RWPE1 (cell line): ENCODE data around the gene CLASP2.

Experiments used
- CTCF ChIA-PET: fragments of 350-600 bp; sonication (Branson Sonifier 250); formaldehyde crosslinking; extraction: SDS; loops from one replicate; lab custom pipeline; 2021; lab: Yijun Ruan, JAX
- POLR2A ChIA-PET: fragments of 400-600 bp; formaldehyde crosslinking; extraction: SDS; loops from one replicate; lab custom pipeline; 2020; ENCODE audit warnings: antibody characterized with exemption; ENCODE audit not compliant: low non-redundant PET; lab: Yijun Ruan, JAX
- DNase-seq: peaks from one replicate; pipeline ENCODE4 v3.0.0; 2012; ENCODE audit warnings: low spot score
- H3K27ac ChIP-seq: fragments of 450-650 bp; 2 replicates; pipeline ENCODE4 v1.5.1; 2017
- TF ChIP-seq, protein P1 (sequence below): fragments of 450-650 bp; conservative IDR thresholded peaks from 2 replicates; pipeline ENCODE4 v1.5.1; 2017; ENCODE audit warnings: low read depth, mild to moderate bottlenecking

The CLASP2 gene

DNA sequence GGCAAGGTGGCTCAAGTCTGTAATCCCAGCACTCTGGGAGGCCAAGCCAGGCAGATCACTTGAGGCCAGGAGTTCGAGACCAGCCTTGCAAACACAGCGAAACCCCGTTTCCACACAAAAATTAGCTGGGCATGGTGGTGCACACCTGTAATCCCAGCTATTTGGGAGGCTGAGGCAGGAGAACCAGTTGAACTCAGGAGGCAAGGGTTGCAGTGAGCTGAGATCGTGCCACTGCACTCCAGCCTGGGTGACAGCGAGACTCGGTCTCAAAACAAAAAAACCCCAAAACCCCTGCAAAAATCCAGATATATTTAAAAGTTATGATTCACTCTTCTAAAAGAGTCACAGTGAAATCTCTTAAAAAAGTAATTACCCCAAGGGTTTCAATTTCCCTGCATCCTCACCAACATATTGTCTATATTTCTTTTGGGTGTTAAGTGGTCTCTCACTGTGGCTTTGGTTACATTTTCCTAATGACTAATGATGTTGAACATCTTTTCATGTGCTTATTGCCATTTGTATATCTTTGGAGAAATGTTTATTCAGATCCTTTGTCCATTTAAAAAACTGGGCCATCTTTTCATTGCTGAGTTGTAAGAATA is 204.7 kb downstream of the CLASP2 start:
- no peak overlapping the region for H3K27ac ChIP-seq
- TF ChIP-seq, protein P1, sequence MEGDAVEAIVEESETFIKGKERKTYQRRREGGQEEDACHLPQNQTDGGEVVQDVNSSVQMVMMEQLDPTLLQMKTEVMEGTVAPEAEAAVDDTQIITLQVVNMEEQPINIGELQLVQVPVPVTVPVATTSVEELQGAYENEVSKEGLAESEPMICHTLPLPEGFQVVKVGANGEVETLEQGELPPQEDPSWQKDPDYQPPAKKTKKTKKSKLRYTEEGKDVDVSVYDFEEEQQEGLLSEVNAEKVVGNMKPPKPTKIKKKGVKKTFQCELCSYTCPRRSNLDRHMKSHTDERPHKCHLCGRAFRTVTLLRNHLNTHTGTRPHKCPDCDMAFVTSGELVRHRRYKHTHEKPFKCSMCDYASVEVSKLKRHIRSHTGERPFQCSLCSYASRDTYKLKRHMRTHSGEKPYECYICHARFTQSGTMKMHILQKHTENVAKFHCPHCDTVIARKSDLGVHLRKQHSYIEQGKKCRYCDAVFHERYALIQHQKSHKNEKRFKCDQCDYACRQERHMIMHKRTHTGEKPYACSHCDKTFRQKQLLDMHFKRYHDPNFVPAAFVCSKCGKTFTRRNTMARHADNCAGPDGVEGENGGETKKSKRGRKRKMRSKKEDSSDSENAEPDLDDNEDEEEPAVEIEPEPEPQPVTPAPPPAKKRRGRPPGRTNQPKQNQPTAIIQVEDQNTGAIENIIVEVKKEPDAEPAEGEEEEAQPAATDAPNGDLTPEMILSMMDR = no peak
- CTCF ChIA-PET = no interaction called here
- POLR2A ChIA-PET = no interaction called here
- no peak for DNase-seq

DNA sequence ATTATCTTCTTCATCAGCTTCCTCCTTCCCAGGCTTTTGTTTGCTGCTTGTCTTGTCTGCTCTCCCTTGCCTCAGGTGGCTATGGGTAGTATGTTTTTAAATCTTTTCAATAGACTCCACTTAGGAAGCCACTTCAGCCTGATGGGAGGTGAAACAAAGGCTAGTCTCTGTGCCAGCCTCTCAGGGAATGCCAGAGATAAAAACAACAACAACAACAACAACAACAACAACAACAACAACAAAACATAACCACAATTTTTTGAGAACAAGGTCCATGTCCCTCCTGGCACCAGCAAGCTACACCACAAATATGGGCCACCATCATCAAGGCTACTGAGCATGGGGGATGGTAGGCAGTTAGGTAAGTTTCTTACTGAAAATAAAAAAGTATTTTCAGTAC is 213.0 kb downstream of the CLASP2 start:
- POLR2A ChIA-PET = no interaction called here
- no peak for DNase-seq
- TF ChIP-seq, protein P1 = no peak
- H3K27ac ChIP-seq = no peak overlapping the region
- CTCF ChIA-PET = no interaction called here

DNA sequence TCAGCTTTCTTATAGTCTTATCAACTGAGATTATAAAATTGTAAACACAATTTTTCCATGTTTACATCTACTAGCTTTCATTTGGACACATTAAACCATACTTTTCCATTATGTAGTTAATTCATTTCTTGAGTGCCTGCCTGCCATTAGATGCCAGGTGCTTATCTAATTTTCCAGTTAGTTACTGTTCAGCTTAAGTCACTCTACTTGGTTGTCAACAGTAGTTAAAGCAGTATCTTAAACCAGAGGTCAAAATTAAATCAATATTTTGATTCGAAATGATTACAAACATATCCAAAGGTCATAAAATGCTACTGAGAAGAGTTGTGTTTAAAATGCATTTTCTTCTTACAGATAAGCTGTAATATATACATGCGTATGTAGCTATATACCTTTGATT is 221.6 kb downstream of the CLASP2 start:
- TF ChIP-seq, protein P1 = no peak
- POLR2A ChIA-PET = no interaction called here

DNA sequence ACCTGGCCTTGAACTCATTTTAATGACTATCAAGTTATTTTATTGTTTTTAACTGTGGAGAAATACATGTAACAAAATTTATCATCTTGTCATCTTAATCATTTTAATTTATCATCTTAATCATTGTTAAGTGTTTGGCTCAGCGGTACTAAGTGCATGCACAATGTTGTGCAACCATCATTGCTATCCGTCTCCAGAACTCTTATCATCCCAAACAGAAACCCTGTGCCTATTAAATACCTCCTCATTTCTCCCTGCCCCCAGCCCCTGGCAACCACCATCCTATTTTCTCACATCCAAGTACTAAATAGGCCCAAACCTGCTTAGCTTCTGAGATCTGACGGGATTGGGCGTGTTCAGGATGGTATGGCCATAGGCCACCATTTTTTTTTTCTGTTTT is 226.3 kb downstream of the CLASP2 start:
- no peak overlapping the region for H3K27ac ChIP-seq
- DNase-seq = no peak
- CTCF ChIA-PET = no interaction called here
- POLR2A ChIA-PET = no interaction called here
- TF ChIP-seq, protein P1 = no peak

More for the DNA sequence above, 221.6 kb downstream of the CLASP2 start:
- CTCF ChIA-PET = no interaction called here
- no peak overlapping the region for H3K27ac ChIP-seq
- DNase-seq = no peak

DNA sequence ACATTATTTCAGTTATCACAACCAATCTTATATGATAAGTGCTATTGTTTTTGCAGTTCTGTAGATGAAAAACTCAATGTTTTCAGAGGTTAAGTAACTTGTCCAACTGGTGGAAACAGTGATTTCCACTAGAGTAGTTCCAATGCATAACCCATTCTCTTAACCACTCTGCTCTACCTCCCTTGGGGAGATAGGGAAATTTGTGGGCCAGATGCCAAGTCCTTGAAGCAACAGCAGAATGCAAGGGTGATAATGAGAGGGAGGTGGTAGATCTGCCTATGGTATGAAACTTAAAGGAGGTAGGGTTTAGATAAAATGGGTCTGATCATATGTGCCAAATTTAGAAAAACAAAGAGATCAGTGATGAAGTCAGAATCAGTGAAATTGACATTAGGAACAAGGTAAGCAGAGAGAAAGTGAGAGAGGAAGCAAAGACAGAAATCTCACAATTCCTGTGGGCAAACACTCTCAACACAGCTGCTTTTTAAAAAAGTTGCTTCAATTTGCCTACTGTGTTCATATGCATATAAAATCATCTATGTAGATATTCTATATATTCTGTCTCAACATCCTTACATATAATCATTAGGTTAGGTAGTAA is 227.3 kb downstream of the CLASP2 start:
- TF ChIP-seq, protein P1 = no peak
- no peak for DNase-seq
- ChIA-PET POLR2A (no interaction called here), CTCF (no interaction called here)
- H3K27ac ChIP-seq = no peak overlapping the region

DNA sequence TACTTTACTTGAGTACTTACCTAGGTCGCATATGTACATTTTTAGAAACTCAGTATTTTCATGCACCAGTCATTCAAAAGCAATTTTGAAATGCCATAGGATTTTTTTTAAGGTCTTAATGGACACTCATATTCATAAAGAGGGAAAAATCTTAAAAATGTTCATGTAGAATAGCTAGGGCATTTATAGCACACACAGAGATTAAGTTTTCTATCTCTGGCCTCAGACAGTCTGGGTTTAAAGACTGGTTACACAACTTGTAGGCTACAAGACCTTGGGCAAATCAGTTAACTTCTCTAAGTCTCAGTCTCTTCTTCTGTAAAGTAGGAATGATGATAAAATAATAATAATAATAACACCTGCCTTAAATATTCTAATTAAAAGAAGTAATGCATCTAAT is 229.4 kb downstream of the CLASP2 start:
- TF ChIP-seq, protein P1 = no peak
- POLR2A ChIA-PET = no interaction called here
- no peak for DNase-seq
- no peak overlapping the region for H3K27ac ChIP-seq
- CTCF ChIA-PET = no interaction called here
